Prostate gland (tissue), 2 donors: Measurements from ENCODE around the gene RNF40.

Experiments used
- POLR2A ChIP-seq: fragments of 450-650 bp; IDR thresholded peaks from one replicate; pipeline ENCODE4 v1.6.1; 2016; ENCODE audit warnings: antibody characterized with exemption, mild to moderate bottlenecking
- POLR2AphosphoS5 ChIP-seq: sonication (generic); formaldehyde crosslinking; IDR thresholded peaks from one replicate; pipeline ENCODE4 v1.6.1; 2017; ENCODE audit warnings: antibody characterized with exemption
- TF ChIP-seq, protein P1 (sequence below), 4 experiments: fragments of 200-600 bp in 2 of 4; fragments of 450-650 bp in 2 of 4; sonication (generic) in 2 of 4; IDR thresholded peaks; 1 replicate in 3 of 4; 2 replicates in 1 of 4; pipeline ENCODE4 v1.5.1; 2016 to 2019; ENCODE audit warnings: antibody characterized with exemption in 4 of 4, mild to moderate bottlenecking in 2 of 4, moderate library complexity in 2 of 4

DNA sequence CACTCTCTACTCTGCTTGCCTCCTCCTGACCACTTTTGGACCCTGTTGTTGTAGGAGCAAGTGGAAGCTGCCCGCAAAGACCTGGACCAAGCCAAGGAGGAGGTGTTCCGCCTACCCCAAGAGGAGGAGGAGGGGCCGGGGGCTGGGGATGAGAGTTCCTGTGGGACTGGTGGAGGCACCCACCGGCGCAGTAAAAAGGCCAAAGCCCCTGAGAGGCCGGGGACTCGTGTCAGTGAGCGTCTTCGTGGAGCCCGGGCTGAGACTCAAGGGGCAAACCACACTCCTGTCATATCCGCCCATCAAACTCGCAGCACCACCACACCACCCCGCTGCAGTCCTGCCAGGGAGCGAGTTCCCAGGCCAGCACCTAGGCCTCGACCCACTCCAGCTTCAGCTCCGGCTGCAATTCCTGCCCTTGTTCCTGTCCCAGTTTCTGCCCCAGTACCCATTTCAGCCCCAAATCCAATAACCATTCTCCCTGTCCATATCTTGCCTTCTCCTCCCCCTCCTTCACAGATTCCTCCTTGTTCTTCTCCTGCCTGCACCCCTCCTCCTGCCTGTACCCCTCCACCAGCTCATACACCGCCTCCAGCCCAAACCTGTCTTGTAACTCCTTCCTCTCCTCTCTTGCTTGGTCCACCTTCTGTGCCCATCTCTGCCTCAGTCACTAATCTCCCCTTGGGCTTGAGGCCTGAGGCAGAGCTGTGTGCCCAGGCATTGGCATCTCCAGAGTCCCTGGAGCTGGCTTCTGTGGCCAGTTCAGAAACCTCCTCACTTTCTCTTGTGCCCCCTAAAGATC, 24.9 kb upstream of the RNF40 start:
- TF ChIP-seq, protein P1, sequence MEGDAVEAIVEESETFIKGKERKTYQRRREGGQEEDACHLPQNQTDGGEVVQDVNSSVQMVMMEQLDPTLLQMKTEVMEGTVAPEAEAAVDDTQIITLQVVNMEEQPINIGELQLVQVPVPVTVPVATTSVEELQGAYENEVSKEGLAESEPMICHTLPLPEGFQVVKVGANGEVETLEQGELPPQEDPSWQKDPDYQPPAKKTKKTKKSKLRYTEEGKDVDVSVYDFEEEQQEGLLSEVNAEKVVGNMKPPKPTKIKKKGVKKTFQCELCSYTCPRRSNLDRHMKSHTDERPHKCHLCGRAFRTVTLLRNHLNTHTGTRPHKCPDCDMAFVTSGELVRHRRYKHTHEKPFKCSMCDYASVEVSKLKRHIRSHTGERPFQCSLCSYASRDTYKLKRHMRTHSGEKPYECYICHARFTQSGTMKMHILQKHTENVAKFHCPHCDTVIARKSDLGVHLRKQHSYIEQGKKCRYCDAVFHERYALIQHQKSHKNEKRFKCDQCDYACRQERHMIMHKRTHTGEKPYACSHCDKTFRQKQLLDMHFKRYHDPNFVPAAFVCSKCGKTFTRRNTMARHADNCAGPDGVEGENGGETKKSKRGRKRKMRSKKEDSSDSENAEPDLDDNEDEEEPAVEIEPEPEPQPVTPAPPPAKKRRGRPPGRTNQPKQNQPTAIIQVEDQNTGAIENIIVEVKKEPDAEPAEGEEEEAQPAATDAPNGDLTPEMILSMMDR (IDR thresholded peaks at IDR 0.05) = no peak
- TF ChIP-seq POLR2A = no peak
- TF ChIP-seq POLR2AphosphoS5 = no peak
